HCT116 (cell line): Measurements from ENCODE around the gene RXRA. TPM values are rescaled to one million over a fixed set of nuclear protein-coding genes. Genes with fewer than 3 reads are reported as not detected.

Experiments used
- ATAC-seq: fragments of 200-7000 bp; cut with Tn5 transposase; 2 replicates; pipeline ENCODE4 v1.9.1; 2020; ENCODE audit warnings: mild to moderate bottlenecking, moderate library complexity
- BruUV-seq: library from RNA; stranded (reverse); fragments of 400-500 nt; replicated peaks from 2 replicates; lab custom pipeline; 2021; lab: Mats Ljungman, UMichigan
- CTCF ChIA-PET: fragments of 300-600 bp; sonication (Branson Sonifier 250); formaldehyde crosslinking; loops from one replicate; lab custom pipeline; 2021; ENCODE audit warnings: antibody characterized with exemption; lab: Charles Lee
- POLR2A ChIA-PET: fragments of 300-600, 350-600 bp; sonication (Branson Sonifier 250); formaldehyde crosslinking; loops from one replicate; lab custom pipeline; 2021; ENCODE audit warnings: antibody characterized with exemption; lab: Charles Lee
- RAD21 ChIA-PET, 2 experiments: fragments of 300-600 bp; sonication (Branson Sonifier 250); formaldehyde crosslinking; loops; one replicate each; lab custom pipeline; 2023; ENCODE audit warnings: low total read pairs in 2 of 2; ENCODE audit not compliant: uncharacterized antibody in 2 of 2, unreplicated experiment in 2 of 2, low non-redundant PET in 1 of 2; lab: Charles Lee
- DNase-seq: peaks from one replicate; pipeline ENCODE4 v3.0.0-alpha.2; 2010; ENCODE audit warnings: low read depth, low spot score
- H2AFZ ChIP-seq: fragments of 200-600 bp; shearing (Covaris generic), sonication (generic); 2 replicates; pipeline ENCODE4 v1.6.1; 2017; ENCODE audit warnings: low read depth, mixed run types, mixed read lengths, antibody characterized with exemption, low read length; ENCODE audit not compliant: poor library complexity, severe bottlenecking
- H3K27ac ChIP-seq: 2 replicates; pipeline ENCODE4 v1.5.1; 2012; ENCODE audit warnings: low read depth, low read length
- H3K27me3 ChIP-seq: fragments of 200-600 bp; sonication (generic); 2 replicates; pipeline ENCODE4 v1.6.1; 2016; ENCODE audit warnings: mixed run types, low read length, mixed read lengths; ENCODE audit not compliant: insufficient read depth
- H3K36me3 ChIP-seq, 2 experiments: fragments of 200-500 bp in 1 of 2; fragments of 200-600 bp in 1 of 2; sonication (Bioruptor generic) in 1 of 2; sonication (generic) in 1 of 2; 2 replicates each; pipeline versions ENCODE4 v1.5.1 to v1.6.1; 2014 to 2016; ENCODE audit warnings: low read length in 2 of 2, inconsistent platforms in 1 of 2, mixed read lengths in 1 of 2, mixed run types in 1 of 2; ENCODE audit not compliant: insufficient read depth in 2 of 2, control insufficient read depth in 1 of 2
- H3K4me1 ChIP-seq, 2 experiments: fragments of 200-600 bp in 1 of 2; sonication (generic) in 1 of 2; 2 replicates each; pipeline versions ENCODE4 v1.5.1 to v1.6.1; 2012 to 2017; ENCODE audit warnings: low read length in 2 of 2, inconsistent platforms in 1 of 2, mild to moderate bottlenecking in 1 of 2, mixed read lengths in 1 of 2, mixed run types in 1 of 2, moderate library complexity in 1 of 2; ENCODE audit not compliant: insufficient read depth in 2 of 2, control insufficient read depth in 1 of 2
- H3K4me2 ChIP-seq: fragments of 200-600 bp; sonication (generic); 2 replicates; pipeline ENCODE4 v1.6.1; 2017; ENCODE audit warnings: mixed run types, low read length, mixed read lengths
- H3K4me3 ChIP-seq, 2 experiments: fragments of 200-600 bp in 1 of 2; sonication (generic) in 1 of 2; replicated peaks in 1 of 2; 2 replicates each; pipeline ENCODE4 v1.5.1; 2011 to 2016; ENCODE audit warnings: low read length in 2 of 2, control low read depth in 1 of 2, low read depth in 1 of 2, mild to moderate bottlenecking in 1 of 2, mixed read lengths in 1 of 2, mixed run types in 1 of 2
- H3K79me2 ChIP-seq: fragments of 200-600 bp; sonication (generic); 2 replicates; pipeline ENCODE4 v1.6.1; 2017; ENCODE audit warnings: mild to moderate bottlenecking, mixed run types, low read length, moderate library complexity, mixed read lengths; ENCODE audit not compliant: insufficient read depth
- H3K9ac ChIP-seq: fragments of 200-600 bp; sonication (generic); 2 replicates; pipeline ENCODE4 v1.6.1; 2016; ENCODE audit warnings: low read length, mixed read lengths
- H3K9me2 ChIP-seq: fragments of 200-600 bp; sonication (generic), shearing (Covaris generic); 2 replicates; pipeline ENCODE4 v1.6.1; 2017; ENCODE audit warnings: mixed run types, mild to moderate bottlenecking, moderate library complexity; ENCODE audit not compliant: insufficient read depth
- H3K9me3 ChIP-seq, 2 experiments: fragments of 200-500 bp in 1 of 2; fragments of 200-600 bp in 1 of 2; sonication (Bioruptor generic) in 1 of 2; sonication (generic) in 1 of 2; 2 replicates each; pipeline ENCODE4 v1.6.1; 2014 to 2017; ENCODE audit warnings: low read length in 2 of 2, mixed read lengths in 2 of 2, inconsistent platforms in 1 of 2, low read depth in 1 of 2, mild to moderate bottlenecking in 1 of 2, mixed run types in 1 of 2, moderate library complexity in 1 of 2; ENCODE audit not compliant: control insufficient read depth in 1 of 2, insufficient read depth in 1 of 2
- H4K20me1 ChIP-seq: fragments of 200-600 bp; sonication (generic), shearing (Covaris generic); 2 replicates; pipeline ENCODE4 v1.6.1; 2017; ENCODE audit warnings: mixed run types, mild to moderate bottlenecking, moderate library complexity; ENCODE audit not compliant: insufficient read depth
- ATF3 ChIP-seq: IDR thresholded peaks from 2 replicates; pipeline ENCODE4 v1.6.1; 2012
- CEBPB ChIP-seq: IDR thresholded peaks from 2 replicates; pipeline ENCODE4 v1.6.1; 2012; ENCODE audit warnings: low read depth
- JUND ChIP-seq: IDR thresholded peaks from 2 replicates; pipeline ENCODE4 v1.6.1; 2012
- MAX ChIP-seq: IDR thresholded peaks from 2 replicates; pipeline ENCODE4 v1.6.1; 2012
- POLR2A ChIP-seq: IDR thresholded peaks from 2 replicates; pipeline ENCODE4 v1.7.0; 2011; ENCODE audit warnings: borderline replicate concordance; ENCODE audit not compliant: insufficient read depth, insufficient read length; ENCODE audit errors: extremely low read depth
- POLR2AphosphoS5 ChIP-seq: IDR thresholded peaks from 2 replicates; pipeline ENCODE4 v1.6.1; 2011; ENCODE audit warnings: mild to moderate bottlenecking, low read depth, low read length, moderate library complexity
- RAD21 ChIP-seq: IDR thresholded peaks from 2 replicates; pipeline ENCODE4 v1.6.1; 2012; ENCODE audit warnings: low read depth, mild to moderate bottlenecking
- SP1 ChIP-seq: IDR thresholded peaks from 2 replicates; pipeline ENCODE4 v1.6.1; 2012; ENCODE audit warnings: low read depth
- ZFX ChIP-seq: fragments of 450-650 bp; IDR thresholded peaks from 2 replicates; pipeline ENCODE4 v1.6.1; 2017
- intact Hi-C: fragments of 100-400 bp; cut with micrococcal nuclease; formaldehyde crosslinking; loops from 2 replicates; pipeline ENCODE4 v1.10.0; 2022
- total RNA-seq: library from RNA; stranded (reverse); gene quantifications from one replicate; pipeline ENCODE4 v1.2.1, GENCODE V29; 2021; ENCODE audit not compliant: unreplicated experiment

The RXRA gene
- total RNA-seq, 1 experiment from 2014 or later, result 43.9 TPM

DNA sequence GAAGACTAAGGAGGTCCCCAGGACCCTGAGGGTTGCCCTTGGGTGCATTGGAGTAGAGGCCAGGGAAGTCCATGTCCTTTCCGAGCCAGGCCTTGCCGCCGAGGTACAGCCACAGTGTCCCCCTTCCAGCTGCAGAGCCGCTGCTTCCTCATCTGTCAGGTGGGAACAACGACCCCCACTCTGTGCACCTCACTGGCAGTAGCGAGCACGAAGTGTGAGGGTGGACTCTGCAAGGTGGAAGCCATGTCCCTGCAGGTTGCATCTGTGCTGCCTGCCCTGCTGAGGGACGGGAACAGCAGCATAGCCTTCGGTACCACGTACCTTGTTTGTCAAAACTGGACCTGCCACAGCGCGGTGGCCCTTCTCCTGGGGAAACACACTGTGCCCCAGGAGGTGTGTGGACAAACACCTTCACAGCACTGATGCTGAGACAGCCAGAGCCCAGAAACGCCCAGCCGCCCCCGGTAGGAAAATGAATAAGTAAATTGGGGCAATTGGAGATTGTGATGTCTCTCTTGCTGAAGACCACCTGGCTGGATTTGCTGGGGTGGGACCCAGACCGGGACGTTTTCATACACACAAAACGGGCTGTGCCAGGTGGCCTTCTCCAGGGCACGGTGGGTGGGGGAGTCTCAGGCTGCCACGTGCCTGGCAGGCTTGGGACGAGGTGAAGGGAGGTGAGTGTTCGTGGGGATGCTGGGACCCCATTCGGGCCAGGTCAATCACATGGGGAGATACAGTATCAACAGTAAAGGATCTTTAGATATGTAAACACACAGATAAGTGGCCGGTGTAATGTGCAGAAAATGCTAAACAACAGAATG is 157.3 kb downstream of the RXRA start:
- RAD21 ChIA-PET, result no interaction called here
- intact Hi-C loops, result no loop called here
- TF ChIP-seq POLR2AphosphoS5, result no peak
- no peak for TF ChIP-seq RAD21
- TF ChIP-seq JUND, result no peak
- no peak for TF ChIP-seq POLR2A
- no TSS peak for BruUV-seq
- Histone ChIP-seq H3K4me3 (no peak overlapping the region), H3K27ac (no peak overlapping the region), H3K79me2 (no peaks in the 10 kb centered on the region), H3K36me3 (no peaks in the 10 kb centered on the region), H3K27me3 (no peaks in the 10 kb centered on the region), H3K9ac (no peak overlapping the region), H4K20me1 (no peaks in the 10 kb centered on the region), H3K4me1 (no peaks in the 10 kb centered on the region), H3K9me2 (no peaks in the 10 kb centered on the region), H3K9me3 (no peaks in the 10 kb centered on the region), H3K4me2 (no peak overlapping the region), H2AFZ (no peak overlapping the region)
- ATAC-seq, result no peak
- DNase-seq, result no peak
- CTCF ChIA-PET, result no interaction called here
- POLR2A ChIA-PET, result no interaction called here

- no TSS peak for BruUV-seq
- RAD21 ChIA-PET, result no interaction called here
- intact Hi-C loops, result no loop called here
Measured at GRCh38 chr9:134484479-134484878, 158.2 kb downstream of the RXRA start.

More at GRCh38 chr9:134484479-134484878, 158.2 kb downstream of the RXRA start:
- DNase-seq (no peak), ATAC-seq (no peak)
- H3K9ac ChIP-seq, result no peak overlapping the region
- no peaks in the 10 kb centered on the region for H3K79me2 ChIP-seq
- H2AFZ ChIP-seq, result no peak overlapping the region
- ChIA-PET POLR2A (no interaction called here), CTCF (no interaction called here)
- 0 out of 2 replicates have a peak, but pooled peaks cover 1% of the 10 kb centered on the region for H3K27me3 ChIP-seq
- no peaks in the 10 kb centered on the region for H3K36me3 ChIP-seq
- H3K4me2 ChIP-seq, result no peak overlapping the region
- no peaks in the 10 kb centered on the region for H3K9me3 ChIP-seq
- no peak overlapping the region for H3K27ac ChIP-seq
- no peak overlapping the region for H3K4me3 ChIP-seq
- no peaks in the 10 kb centered on the region for H3K4me1 ChIP-seq
- no peaks in the 10 kb centered on the region for H4K20me1 ChIP-seq
- TF ChIP-seq RAD21 (no peak), CEBPB (no peak), ZFX (no peak), MAX (no peak), ATF3 (no peak), JUND (no peak), SP1 (no peak), POLR2AphosphoS5 (no peak)
- H3K9me2 ChIP-seq, result no peaks in the 10 kb centered on the region
